A549 (cell line): ENCODE data around the gene BBS9. TPM values are rescaled to one million over a fixed set of nuclear protein-coding genes. Genes with fewer than 3 reads are reported as not detected.
"Not testable (repeated sequence)": the region's sequence is repeated elsewhere in the genome, so short reads cannot be mapped to it uniquely, and the experiment has no call there.

Experiments
- ATAC-seq, 2 experiments: fragments of 200-7000 bp in 1 of 2; fragments of >200 bp in 1 of 2; cut with Nextera tagmentation in 1 of 2; cut with Tn5 transposase in 1 of 2; 3 replicates each; pipeline versions ENCODE4 v1.8.0 to v1.9.1; 2018 to 2020; ENCODE audit warnings: mild to moderate bottlenecking in 1 of 2, moderate library complexity in 1 of 2
- CTCF ChIA-PET: fragments of 300-600 bp; sonication (Branson Sonifier 250); formaldehyde crosslinking; extraction: SDS; loops from one replicate; lab custom pipeline; 2021; ENCODE audit warnings: antibody characterized with exemption, inconsistent platforms; lab: Yijun Ruan, JAX
- POLR2A ChIA-PET: fragments of 350-600 bp; formaldehyde crosslinking; extraction: SDS; loops from one replicate; lab custom pipeline; 2021; ENCODE audit warnings: antibody characterized with exemption, inconsistent platforms; lab: Yijun Ruan, JAX
- DNase-seq, 2 experiments: peaks; one replicate each; pipeline versions ENCODE4 v3.0.0 to v3.0.0-alpha.2; 2011 to 2016; ENCODE audit warnings: low read depth in 1 of 2, low spot score in 1 of 2
- FAIRE-seq: peaks from 2 replicates; lab custom pipeline; 2011; peaks lifted over from hg19 to GRCh38; lab: Jason Lieb, UNC
- H3K27ac ChIP-seq, 2 experiments: fragments of >200 bp; sonication (Bioruptor Twin); formaldehyde crosslinking; 3 replicates each; pipeline ENCODE4 v1.5.1; 2016 to 2017
- H3K4me1 ChIP-seq: fragments of >200 bp; sonication (Bioruptor Twin); formaldehyde crosslinking; 3 replicates; pipeline ENCODE4 v1.6.1; 2016
- H3K4me2 ChIP-seq: fragments of >200 bp; sonication (Bioruptor Twin); formaldehyde crosslinking; 3 replicates; pipeline ENCODE4 v1.6.1; 2016
- H3K4me3 ChIP-seq: fragments of >200 bp; sonication (Bioruptor Twin); formaldehyde crosslinking; 3 replicates; pipeline ENCODE4 v1.5.1; 2016
- H3K9me3 ChIP-seq: fragments of >200 bp; sonication (Bioruptor Twin); formaldehyde crosslinking; 3 replicates; pipeline ENCODE4 v1.6.1; 2016
- CHD4 ChIP-seq: fragments of 200-600 bp; sonication (generic); IDR thresholded peaks from 2 replicates; pipeline ENCODE4 v1.6.1; 2016; ENCODE audit warnings: antibody characterized with exemption, mild to moderate bottlenecking, borderline replicate concordance
- EHF ChIP-seq: fragments of 250-450 bp; sonication (Bioruptor Pico); IDR thresholded peaks from 2 replicates; pipeline ENCODE4 v1.5.0; 2020; ENCODE audit warnings: mild to moderate bottlenecking
- EHMT2 ChIP-seq: fragments of 200-600 bp; sonication (generic); IDR thresholded peaks from 2 replicates; pipeline ENCODE4 v1.6.1; 2016; ENCODE audit warnings: antibody characterized with exemption, low read depth, mild to moderate bottlenecking, moderate library complexity
- EP300 ChIP-seq, 2 experiments: fragments of >200 bp; sonication (Bioruptor Twin); formaldehyde crosslinking; IDR thresholded peaks; 2 replicates in 1 of 2; 3 replicates in 1 of 2; pipeline ENCODE4 v1.6.1; 2016 to 2017
- ESRRA ChIP-seq: fragments of 150-350 bp; IDR thresholded peaks from 2 replicates; pipeline ENCODE4 v1.6.1; 2014; ENCODE audit warnings: mild to moderate bottlenecking, low read length, borderline replicate concordance
- FOXS1 ChIP-seq: fragments of 250-450 bp; sonication (Bioruptor Pico); IDR thresholded peaks from 2 replicates; pipeline ENCODE4 v1.5.0; 2020; ENCODE audit warnings: mild to moderate bottlenecking, moderate library complexity
- HDAC2 ChIP-seq: fragments of 200-600 bp; sonication (generic); IDR thresholded peaks from 2 replicates; pipeline ENCODE4 v1.6.1; 2016
- HOXB5 ChIP-seq: fragments of 250-450 bp; sonication (Bioruptor Pico); IDR thresholded peaks from 2 replicates; pipeline ENCODE4 v1.5.0; 2020; ENCODE audit warnings: mild to moderate bottlenecking, moderate library complexity
- KDM1A ChIP-seq: fragments of 200-600 bp; sonication (generic); IDR thresholded peaks from 2 replicates; pipeline ENCODE4 v1.6.1; 2016; ENCODE audit warnings: low read depth, mild to moderate bottlenecking
- KDM5A ChIP-seq: fragments of 200-600 bp; sonication (generic); IDR thresholded peaks from 2 replicates; pipeline ENCODE4 v1.6.1; 2016; ENCODE audit warnings: antibody characterized with exemption, mild to moderate bottlenecking
- MAFK ChIP-seq: fragments of 450-650 bp; IDR thresholded peaks from 2 replicates; pipeline ENCODE4 v1.6.1; 2014; ENCODE audit not compliant: partially characterized antibody
- NR3C1 ChIP-seq: fragments of >200 bp; sonication (Bioruptor Twin); formaldehyde crosslinking; IDR thresholded peaks from 3 replicates; pipeline ENCODE4 v1.6.1; 2017
- POLR2A ChIP-seq: IDR thresholded peaks from 2 replicates; pipeline ENCODE4 v1.6.1; 2012; ENCODE audit warnings: mild to moderate bottlenecking, low read length
- RAD21 ChIP-seq, 2 experiments: fragments of >200 bp in 1 of 2; sonication (Bioruptor Twin) in 1 of 2; formaldehyde crosslinking in 1 of 2; IDR thresholded peaks in 1 of 2; conservative IDR thresholded peaks in 1 of 2; 2 replicates in 1 of 2; 3 replicates in 1 of 2; pipeline ENCODE4 v1.6.1; 2012 to 2018; ENCODE audit warnings: inconsistent platforms in 1 of 2
- RCOR1 ChIP-seq: fragments of 150-350 bp; IDR thresholded peaks from 2 replicates; pipeline ENCODE4 v1.6.1; 2014; ENCODE audit warnings: antibody characterized with exemption, low read length, low read depth
- RNF2 ChIP-seq: fragments of 200-600 bp; sonication (generic); IDR thresholded peaks from 2 replicates; pipeline ENCODE4 v1.6.1; 2016; ENCODE audit warnings: low read depth, mild to moderate bottlenecking, antibody characterized with exemption, moderate library complexity, borderline replicate concordance
- SREBF2 ChIP-seq: fragments of 450-650 bp; IDR thresholded peaks from 2 replicates; pipeline ENCODE4 v1.6.1; 2014; ENCODE audit warnings: mild to moderate bottlenecking, moderate library complexity
- ZC3H11A ChIP-seq: fragments of 450-650 bp; IDR thresholded peaks from 2 replicates; pipeline ENCODE4 v1.6.1; 2014; ENCODE audit warnings: antibody characterized with exemption, mild to moderate bottlenecking
- WGBS: methylation state at CpG from one replicate; pipeline ENCODE4 v1.1.6; 2017; ENCODE audit errors: missing lambda C conversion rate; 5-methylcytosine and 5-hydroxymethylcytosine counted together
- polyA plus RNA-seq, 4 experiments: library from polyadenylated mRNA; depleted of rRNA in 3 of 4; stranded (reverse); fragments of >200 nt; fragmentation: RNase III in 1 of 4; extraction: RNeasy Plus Mini Kit Qiagen cat#74134 plus additional on column Dnase treatment in 1 of 4; gene quantifications; 2 replicates in 3 of 4; 3 replicates in 1 of 4; pipeline ENCODE4 v1.2.3, GENCODE V29; 2011 to 2017
- TF ChIP-seq, protein P1 (sequence below): fragments of >200 bp; sonication (Bioruptor Twin); formaldehyde crosslinking; IDR thresholded peaks from 3 replicates; pipeline ENCODE4 v1.6.1; 2016
- TF ChIP-seq, protein P2 (sequence below): fragments of 250-450 bp; sonication (Bioruptor Pico); IDR thresholded peaks from 2 replicates; pipeline ENCODE4 v1.5.0; 2020; ENCODE audit warnings: low read depth, mild to moderate bottlenecking, moderate library complexity
- TF ChIP-seq, protein P3 (sequence below): fragments of 250-450 bp; sonication (Bioruptor Pico); IDR thresholded peaks from 2 replicates; pipeline ENCODE4 v1.5.0; 2021; ENCODE audit warnings: mild to moderate bottlenecking, moderate library complexity, borderline replicate concordance

The BBS9 gene
- polyA plus RNA-seq, 2 of the 4 experiments (the other 2 are of a cell fraction) = 8.3 to 9.1 TPM

DNA sequence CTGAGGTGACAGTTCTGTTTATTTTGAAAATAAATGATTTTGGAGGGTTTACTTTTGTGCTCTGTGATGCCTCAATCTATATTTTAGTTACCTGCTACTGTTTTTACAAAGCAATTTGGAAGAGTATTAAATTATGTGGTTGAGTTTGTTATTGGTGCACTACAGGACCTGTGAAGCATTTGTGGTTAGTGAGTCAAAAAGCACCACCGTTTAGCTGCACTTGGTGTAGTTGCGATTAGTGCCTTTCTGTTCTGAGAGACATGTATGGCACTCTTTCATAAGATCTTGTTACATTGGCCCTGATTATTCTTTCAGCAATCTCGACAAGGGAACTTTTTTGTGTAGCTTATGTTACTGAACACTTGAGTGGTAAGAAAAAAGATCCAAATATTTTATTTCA, 132.2 kb downstream of the BBS9 start:
- no peak for FAIRE-seq
- Histone ChIP-seq H3K4me3 (no peak overlapping the region), H3K4me2 (no peak overlapping the region), H3K27ac (no peak overlapping the region), H3K9me3 (no peaks in the 10 kb centered on the region), H3K4me1 (no peaks in the 10 kb centered on the region)
- no peak for TF ChIP-seq ESRRA
- no peak for TF ChIP-seq EHF (CRISPR knock-in tag)
- TF ChIP-seq SREBF2 = no peak
- TF ChIP-seq CHD4 = no peak
- TF ChIP-seq ZC3H11A = no peak
- TF ChIP-seq, protein P1, sequence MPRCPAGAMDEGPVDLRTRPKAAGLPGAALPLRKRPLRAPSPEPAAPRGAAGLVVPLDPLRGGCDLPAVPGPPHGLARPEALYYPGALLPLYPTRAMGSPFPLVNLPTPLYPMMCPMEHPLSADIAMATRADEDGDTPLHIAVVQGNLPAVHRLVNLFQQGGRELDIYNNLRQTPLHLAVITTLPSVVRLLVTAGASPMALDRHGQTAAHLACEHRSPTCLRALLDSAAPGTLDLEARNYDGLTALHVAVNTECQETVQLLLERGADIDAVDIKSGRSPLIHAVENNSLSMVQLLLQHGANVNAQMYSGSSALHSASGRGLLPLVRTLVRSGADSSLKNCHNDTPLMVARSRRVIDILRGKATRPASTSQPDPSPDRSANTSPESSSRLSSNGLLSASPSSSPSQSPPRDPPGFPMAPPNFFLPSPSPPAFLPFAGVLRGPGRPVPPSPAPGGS = no peak
- no peak for TF ChIP-seq RCOR1
- TF ChIP-seq EP300 (IDR thresholded peaks at IDR 0.05) = no peak
- TF ChIP-seq KDM1A = no peak
- no peak for TF ChIP-seq MAFK
- TF ChIP-seq KDM5A = no peak
- no peak for TF ChIP-seq POLR2A
- TF ChIP-seq RNF2 = no peak
- TF ChIP-seq NR3C1 = no peak
- TF ChIP-seq HDAC2 = no peak
- ChIA-PET CTCF (interaction anchor here (1.2 kb wide), 1 partner anchor 634 kb away, joined by 4 read pairs; no protein-coding TSS in a partner anchor), POLR2A (no interaction called here)
- no peak for DNase-seq
- ATAC-seq = no peak
- 70% methylated on average over 3 of the region's 3 CpGs for WGBS

DNA sequence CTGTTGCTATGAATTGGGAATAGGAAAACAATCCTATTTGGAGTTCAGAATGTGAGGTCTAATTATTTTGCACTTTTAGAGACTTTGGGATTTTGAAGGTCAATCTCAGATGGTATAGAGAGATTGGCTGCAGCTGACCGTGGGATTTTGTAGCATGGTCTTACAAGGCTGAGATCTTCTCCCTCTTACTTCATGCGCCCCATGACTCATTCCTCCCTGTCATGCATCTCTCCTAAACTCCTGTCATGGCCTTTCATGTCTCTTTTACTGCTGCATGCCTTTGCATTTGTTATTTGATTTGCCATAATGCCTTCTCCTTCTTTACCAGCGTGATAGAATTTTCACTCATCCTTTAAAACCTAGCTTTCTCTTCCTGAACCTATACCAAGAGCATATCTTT, 133.1 kb downstream of the BBS9 start:
- 81% methylated on average over 3 of the region's 3 CpGs for WGBS
- CTCF ChIA-PET = interaction anchor here (1.2 kb wide), 1 partner anchor 633 kb away, joined by 4 read pairs; no protein-coding TSS in a partner anchor
- Histone ChIP-seq H3K4me3 (no peak overlapping the region), H3K4me1 (no peaks in the 10 kb centered on the region), H3K9me3 (no peaks in the 10 kb centered on the region), H3K4me2 (no peak overlapping the region), H3K27ac (no peak overlapping the region)
- POLR2A ChIA-PET = no interaction called here
- DNase-seq = no peak
- FAIRE-seq = no peak
- TF ChIP-seq, protein P2, sequence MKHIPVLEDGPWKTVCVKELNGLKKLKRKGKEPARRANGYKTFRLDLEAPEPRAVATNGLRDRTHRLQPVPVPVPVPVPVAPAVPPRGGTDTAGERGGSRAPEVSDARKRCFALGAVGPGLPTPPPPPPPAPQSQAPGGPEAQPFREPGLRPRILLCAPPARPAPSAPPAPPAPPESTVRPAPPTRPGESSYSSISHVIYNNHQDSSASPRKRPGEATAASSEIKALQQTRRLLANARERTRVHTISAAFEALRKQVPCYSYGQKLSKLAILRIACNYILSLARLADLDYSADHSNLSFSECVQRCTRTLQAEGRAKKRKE (CRISPR knock-in tag) = no peak
- TF ChIP-seq FOXS1 (CRISPR knock-in tag) = no peak
- no peak for TF ChIP-seq EHMT2
- TF ChIP-seq, protein P3, sequence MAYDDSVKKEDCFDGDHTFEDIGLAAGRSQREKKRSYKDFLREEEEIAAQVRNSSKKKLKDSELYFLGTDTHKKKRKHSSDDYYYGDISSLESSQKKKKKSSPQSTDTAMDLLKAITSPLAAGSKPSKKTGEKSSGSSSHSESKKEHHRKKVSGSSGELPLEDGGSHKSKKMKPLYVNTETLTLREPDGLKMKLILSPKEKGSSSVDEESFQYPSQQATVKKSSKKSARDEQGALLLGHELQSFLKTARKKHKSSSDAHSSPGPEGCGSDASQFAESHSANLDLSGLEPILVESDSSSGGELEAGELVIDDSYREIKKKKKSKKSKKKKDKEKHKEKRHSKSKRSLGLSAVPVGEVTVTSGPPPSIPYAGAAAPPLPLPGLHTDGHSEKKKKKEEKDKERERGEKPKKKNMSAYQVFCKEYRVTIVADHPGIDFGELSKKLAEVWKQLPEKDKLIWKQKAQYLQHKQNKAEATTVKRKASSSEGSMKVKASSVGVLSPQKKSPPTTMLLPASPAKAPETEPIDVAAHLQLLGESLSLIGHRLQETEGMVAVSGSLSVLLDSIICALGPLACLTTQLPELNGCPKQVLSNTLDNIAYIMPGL (CRISPR knock-in tag) = no peak
- no peak for TF ChIP-seq KDM5A
- no peak for TF ChIP-seq HOXB5 (CRISPR knock-in tag)
- TF ChIP-seq, protein P1 = no peak
- no peak for TF ChIP-seq RAD21 (conservative IDR thresholded peaks at IDR 0.05 in 1 of 2, IDR thresholded peaks at IDR 0.05 in 1 of 2)
- TF ChIP-seq HDAC2 = no peak
- ATAC-seq = no peak

DNA sequence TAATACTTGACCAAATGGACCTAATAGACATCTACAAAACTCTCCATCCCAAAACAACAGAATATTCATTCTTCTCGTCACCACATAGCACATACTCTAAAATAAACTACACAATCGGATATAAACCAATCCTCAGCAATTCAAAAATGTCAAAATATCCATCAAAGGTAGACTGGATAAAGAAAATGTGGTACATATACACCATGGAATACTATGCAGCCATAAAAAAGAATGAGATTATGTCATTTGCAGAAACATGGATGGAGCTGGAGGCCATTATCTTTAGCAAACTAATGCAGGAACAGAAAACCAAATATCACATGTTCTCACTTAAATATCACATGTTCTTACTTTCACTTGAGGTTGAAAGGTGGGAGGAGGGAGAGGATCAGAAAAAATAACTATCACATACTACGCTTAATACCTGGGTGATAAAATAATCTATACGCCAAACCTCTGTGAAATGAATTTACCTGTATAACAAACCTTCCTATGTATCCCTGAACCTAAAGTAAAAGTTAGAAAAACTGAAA, 142.5 kb downstream of the BBS9 start:
- FAIRE-seq, H3K4me2 ChIP-seq, ATAC-seq, H3K4me1 ChIP-seq, POLR2A ChIA-PET, DNase-seq, H3K4me3 ChIP-seq, H3K27ac ChIP-seq, H3K9me3 ChIP-seq, CTCF ChIA-PET: not testable (repeated sequence)
- 74% methylated on average over 4 of the region's 4 CpGs for WGBS
